AG09309 (cell line): ENCODE data around the gene MMP26.

ENCODE experiments used
- DNase-seq: peaks from one replicate; pipeline ENCODE4 v3.0.0-alpha.2; 2010; ENCODE audit warnings: low read depth
- H3K4me3 ChIP-seq: 2 replicates; pipeline ENCODE4 v1.5.1; 2011; ENCODE audit warnings: mild to moderate bottlenecking, low read depth, low read length, moderate library complexity; ENCODE audit not compliant: control insufficient read depth
- CTCF ChIP-seq: IDR thresholded peaks from 2 replicates; pipeline ENCODE4 v1.5.1; 2011; ENCODE audit warnings: mild to moderate bottlenecking, low read depth, low read length, inconsistent platforms; ENCODE audit not compliant: insufficient read depth, control insufficient read depth; ENCODE audit errors: missing control alignments

Gene MMP26

GRCh38 chr11:4671741-4672140, 32.8 kb upstream of the MMP26 start:
- H3K4me3 ChIP-seq = no peak overlapping the region
- no peak for TF ChIP-seq CTCF
- no peak for DNase-seq

GRCh38 chr11:4672470-4672869, 32.1 kb upstream of the MMP26 start:
- no peak for DNase-seq
- no peak overlapping the region for H3K4me3 ChIP-seq
- TF ChIP-seq CTCF = no peak

- TF ChIP-seq CTCF = no peak
- no peak overlapping the region for H3K4me3 ChIP-seq
- no peak for DNase-seq
These were observed 30.8 kb upstream of the MMP26 start for GRCh38 chr11:4673781-4674180.

- DNase-seq = no peak
- no peak for TF ChIP-seq CTCF
- no peak overlapping the region for H3K4me3 ChIP-seq
These were observed 26.6 kb upstream of the MMP26 start for GRCh38 chr11:4677948-4678347.

- no peak for DNase-seq
- H3K4me3 ChIP-seq = no peak overlapping the region
- TF ChIP-seq CTCF = no peak
These were observed 24.2 kb upstream of the MMP26 start for GRCh38 chr11:4680341-4680740.

GRCh38 chr11:4682623-4683419, 21.8 kb upstream of the MMP26 start:
- TF ChIP-seq CTCF = no peak
- no peak overlapping the region for H3K4me3 ChIP-seq
- no peak for DNase-seq
